HG02588 (cell line): ENCODE data around the gene CNNM2.
"Not testable (repeated sequence)": the region's sequence is repeated elsewhere in the genome, so short reads cannot be mapped to it uniquely, and the experiment has no call there.

Source experiments
- ATAC-seq: cut with Tn5 transposase; IDR thresholded peaks from one replicate; pipeline ENCODE4 v1.9.1; 2021; ENCODE audit warnings: mild to moderate bottlenecking, moderate library complexity; ENCODE audit not compliant: unreplicated experiment

CNNM2 gene

GRCh38 chr10:103130910-103131309 is 212.8 kb downstream of the CNNM2 start:
- no peak for ATAC-seq

GRCh38 chr10:103135168-103135567 is 217.1 kb downstream of the CNNM2 start:
- not testable (repeated sequence) for ATAC-seq

- no peak for ATAC-seq
Observed at GRCh38 chr10:103139803-103140202, 221.7 kb downstream of the CNNM2 start.
